Caco-2 (cell line): ENCODE data around the gene GET3. TPM values are rescaled to one million over a fixed set of nuclear protein-coding genes. Genes with fewer than 3 reads are reported as not detected.

Experiments
- BruUV-seq: library from RNA; stranded (reverse); fragments of 400-500 nt; replicated peaks from 2 replicates; lab custom pipeline; 2021; lab: Mats Ljungman, UMichigan
- CTCF ChIA-PET: fragments of 300-600 bp; sonication (Branson Sonifier 250); formaldehyde crosslinking; loops from one replicate; lab custom pipeline; 2022; ENCODE audit warnings: antibody characterized with exemption; lab: Charles Lee
- POLR2A ChIA-PET: fragments of 300-600 bp; sonication (Branson Sonifier 250); formaldehyde crosslinking; loops from one replicate; lab custom pipeline; 2022; ENCODE audit warnings: antibody characterized with exemption; lab: Charles Lee
- DNase-seq, 2 experiments: peaks; one replicate each; pipeline versions ENCODE4 v3.0.0 to v3.0.0-alpha.2; 2020 to 2022
- H3K27me3 ChIP-seq: replicated peaks from 2 replicates; pipeline ENCODE4 v1.6.0; 2011; ENCODE audit warnings: low read length; ENCODE audit not compliant: control insufficient read depth, insufficient read depth
- H3K36me3 ChIP-seq: 2 replicates; pipeline ENCODE4 v1.5.1; 2011; ENCODE audit warnings: low read length; ENCODE audit not compliant: control insufficient read depth, insufficient read depth
- H3K4me1 ChIP-seq: fragments of 250-450 bp; sonication (Bioruptor Pico); 2 replicates; pipeline ENCODE4 v1.5.1; 2020; ENCODE audit warnings: mild to moderate bottlenecking
- H3K4me3 ChIP-seq: 2 replicates; pipeline ENCODE4 v1.5.1; 2011; ENCODE audit warnings: low read depth, mild to moderate bottlenecking, control low read depth, low read length
- H3K9me3 ChIP-seq: fragments of 250-450 bp; sonication (Bioruptor Pico); 2 replicates; pipeline ENCODE4 v1.5.1; 2020; ENCODE audit warnings: mild to moderate bottlenecking, moderate library complexity
- H3K27ac Mint-ChIP-seq: one replicate; pipeline ENCODE4 v1.8.0; 2022; ENCODE audit warnings: mixed read lengths; ENCODE audit not compliant: unreplicated experiment
- H3K27me3 Mint-ChIP-seq: one replicate; pipeline ENCODE4 v1.8.0; 2022; ENCODE audit warnings: mixed read lengths; ENCODE audit not compliant: insufficient read depth, unreplicated experiment
- H3K36me3 Mint-ChIP-seq: one replicate; pipeline ENCODE4 v1.8.0; 2022; ENCODE audit warnings: mild to moderate bottlenecking, mixed read lengths; ENCODE audit not compliant: insufficient read depth, unreplicated experiment
- H3K4me1 Mint-ChIP-seq: one replicate; pipeline ENCODE4 v1.8.0; 2022; ENCODE audit warnings: low read depth, mixed read lengths; ENCODE audit not compliant: unreplicated experiment
- H3K4me3 Mint-ChIP-seq: one replicate; pipeline ENCODE4 v1.8.0; 2022; ENCODE audit warnings: mild to moderate bottlenecking, moderate library complexity, mixed read lengths; ENCODE audit not compliant: unreplicated experiment
- H3K9me3 Mint-ChIP-seq: one replicate; pipeline ENCODE4 v1.8.0; 2022; ENCODE audit warnings: mixed read lengths; ENCODE audit not compliant: unreplicated experiment
- intact Hi-C: fragments of 100-400 bp; cut with micrococcal nuclease; formaldehyde crosslinking; loops from one replicate; pipeline ENCODE4 v1.10.0; 2022; ENCODE audit not compliant: unreplicated experiment
- total RNA-seq: library from RNA; stranded (reverse); gene quantifications from 2 replicates; pipeline ENCODE4 v1.2.3, GENCODE V29; 2022
- TF ChIP-seq, protein P1 (sequence below), 2 experiments: fragments of 200-600 bp in 1 of 2; IDR thresholded peaks; 1 replicate in 1 of 2; 2 replicates in 1 of 2; pipeline versions ENCODE4 v1.5.1 to v1.8.0; 2011 to 2022; ENCODE audit warnings: antibody characterized with exemption in 1 of 2, control low read depth in 1 of 2, inconsistent platforms in 1 of 2, low read depth in 1 of 2, low read length in 1 of 2, mild to moderate bottlenecking in 1 of 2, moderate library complexity in 1 of 2; ENCODE audit not compliant: insufficient read depth in 1 of 2, severe bottlenecking in 1 of 2, unreplicated experiment in 1 of 2

The GET3 gene
- total RNA-seq, 1 experiment from 2014 or later: 57.1 TPM

GRCh38 chr19:12790628-12791344 is 53.5 kb downstream of the GET3 start:
- peak overlapping the region; percentile 83 for H3K27ac Mint-ChIP-seq

GRCh38 chr19:12791345-12792050 is 54.2 kb downstream of the GET3 start, which contains the start of gene JUNB:
Gene JUNB, plus strand, starts transcription at chr19:12791486. Its CDS starts 286 bp downstream, at chr19:12791772.
- peak; percentile 94 to 96 for DNase-seq
- no peaks in the 10 kb centered on the region for H3K9me3 ChIP-seq
- BruUV-seq: no TSS peak
- H3K4me3 ChIP-seq: peak within 1 kb of the TSS; percentile 93
- H3K27me3 Mint-ChIP-seq: no peaks in the 10 kb centered on the region
- CTCF ChIA-PET: interaction anchor here (0.6 to 3.7 kb wide), 7 partner anchors 9 to 70 kb away, joined by 3 to 38 read pairs (median 5); partner anchors contain the start of genes RNASEH2A and TNPO2
- H3K4me1 Mint-ChIP-seq: peaks cover 25% of the 10 kb centered on the region
- TF ChIP-seq, protein P1, sequence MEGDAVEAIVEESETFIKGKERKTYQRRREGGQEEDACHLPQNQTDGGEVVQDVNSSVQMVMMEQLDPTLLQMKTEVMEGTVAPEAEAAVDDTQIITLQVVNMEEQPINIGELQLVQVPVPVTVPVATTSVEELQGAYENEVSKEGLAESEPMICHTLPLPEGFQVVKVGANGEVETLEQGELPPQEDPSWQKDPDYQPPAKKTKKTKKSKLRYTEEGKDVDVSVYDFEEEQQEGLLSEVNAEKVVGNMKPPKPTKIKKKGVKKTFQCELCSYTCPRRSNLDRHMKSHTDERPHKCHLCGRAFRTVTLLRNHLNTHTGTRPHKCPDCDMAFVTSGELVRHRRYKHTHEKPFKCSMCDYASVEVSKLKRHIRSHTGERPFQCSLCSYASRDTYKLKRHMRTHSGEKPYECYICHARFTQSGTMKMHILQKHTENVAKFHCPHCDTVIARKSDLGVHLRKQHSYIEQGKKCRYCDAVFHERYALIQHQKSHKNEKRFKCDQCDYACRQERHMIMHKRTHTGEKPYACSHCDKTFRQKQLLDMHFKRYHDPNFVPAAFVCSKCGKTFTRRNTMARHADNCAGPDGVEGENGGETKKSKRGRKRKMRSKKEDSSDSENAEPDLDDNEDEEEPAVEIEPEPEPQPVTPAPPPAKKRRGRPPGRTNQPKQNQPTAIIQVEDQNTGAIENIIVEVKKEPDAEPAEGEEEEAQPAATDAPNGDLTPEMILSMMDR (IDR thresholded peaks at IDR 0.05; ENCODE audit: insufficient read depth in 1 of 2, low read depth in 1 of 2, low read length in 1 of 2, severe bottlenecking in 1 of 2, unreplicated experiment in 1 of 2): no peak
- no peaks in the 10 kb centered on the region for H3K9me3 Mint-ChIP-seq
- intact Hi-C loops: loop anchor here (1.0 to 5.0 kb wide), 2 partner anchors 14 to 361 kb away; partner anchors contain the start of genes IER2 and STX10
- peaks cover 33% of the 10 kb centered on the region for H3K4me1 ChIP-seq
- H3K36me3 ChIP-seq: no peaks in the 10 kb centered on the region
- POLR2A ChIA-PET: interaction anchor here (0.5 to 3.0 kb wide), 10 partner anchors 9 to 128 kb away, joined by 3 to 36 read pairs (median 7); partner anchors contain the start of genes RNASEH2A and SYCE2
- peak within 1 kb of the TSS; percentile 83 for H3K27ac Mint-ChIP-seq
- no peaks in the 10 kb centered on the region for H3K27me3 ChIP-seq
- peak within 1 kb of the TSS; percentile 92 for H3K4me3 Mint-ChIP-seq
- H3K36me3 Mint-ChIP-seq: peaks cover 45% of the 10 kb centered on the region

More at GRCh38 chr19:12790628-12791344, 53.5 kb downstream of the GET3 start:
- peaks cover 42% of the 10 kb centered on the region for H3K36me3 Mint-ChIP-seq
- ChIA-PET CTCF (interaction anchor here (0.6 to 3.7 kb wide), 5 partner anchors 10 to 69 kb away, joined by 3 to 38 read pairs (median 5); partner anchors contain the start of gene TNPO2), POLR2A (interaction anchor here (0.5 to 3.0 kb wide), 6 partner anchors 8 to 109 kb away, joined by 3 to 36 read pairs (median 9); partner anchors contain the start of gene RNASEH2A)
- no peaks in the 10 kb centered on the region for H3K27me3 Mint-ChIP-seq
- peak overlapping the region; percentile 92 for H3K4me3 Mint-ChIP-seq
- no peaks in the 10 kb centered on the region for H3K36me3 ChIP-seq
- peaks cover 21% of the 10 kb centered on the region for H3K4me1 Mint-ChIP-seq
- no peak for DNase-seq
- no peaks in the 10 kb centered on the region for H3K9me3 ChIP-seq
- H3K4me1 ChIP-seq: peaks cover 26% of the 10 kb centered on the region
- no peaks in the 10 kb centered on the region for H3K27me3 ChIP-seq
- H3K4me3 ChIP-seq: peak overlapping the region; percentile 40
- intact Hi-C loops: loop anchor here (1.0 to 5.0 kb wide), 2 partner anchors 8 to 362 kb away; partner anchors contain the start of genes IER2 and STX10
- TF ChIP-seq, protein P1 (IDR thresholded peaks at IDR 0.05; ENCODE audit: insufficient read depth in 1 of 2, low read depth in 1 of 2, low read length in 1 of 2, severe bottlenecking in 1 of 2, unreplicated experiment in 1 of 2): no peak
- no TSS peak for BruUV-seq
- no peaks in the 10 kb centered on the region for H3K9me3 Mint-ChIP-seq
